NCI-H526 treated with DMSO at 0.1 percent for 48 hours (cell line): ENCODE measurements around the gene ZFP42.
"Not testable (repeated sequence)": the region's sequence is repeated elsewhere in the genome, so short reads cannot be mapped to it uniquely, and the experiment has no call there.

Experiments used
- DNase-seq: peaks from one replicate; lab custom pipeline; 2025; lab: John Stamatoyannopoulos, UW

The ZFP42 gene

GRCh38 chr4:187995322-187996207 is at the start of gene ZFP42:
Gene ZFP42, plus strand, starts transcription at chr4:187995771. Its CDS starts 7,037 bp downstream, at chr4:188002808.
- DNase-seq: no peak

DNA sequence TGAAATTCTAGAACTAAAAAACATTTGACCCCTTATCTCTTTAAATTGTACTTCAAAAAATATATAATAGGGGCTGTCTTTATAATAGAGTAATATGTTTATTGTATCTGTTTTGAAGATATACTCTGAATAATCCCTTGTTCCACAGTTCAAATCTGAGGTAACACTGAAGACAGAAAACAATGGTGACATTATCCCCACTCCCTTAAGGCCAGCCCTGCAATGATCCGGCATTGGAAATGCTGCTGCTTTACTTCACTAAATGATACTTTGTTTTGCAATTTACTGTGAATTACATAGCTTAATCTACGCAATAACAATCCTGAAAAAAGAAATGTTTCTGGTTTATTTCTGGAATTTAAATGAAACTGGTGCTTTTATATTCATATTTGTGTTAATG is 34.4 kb upstream of the ZFP42 start:
- no peak for DNase-seq

DNA sequence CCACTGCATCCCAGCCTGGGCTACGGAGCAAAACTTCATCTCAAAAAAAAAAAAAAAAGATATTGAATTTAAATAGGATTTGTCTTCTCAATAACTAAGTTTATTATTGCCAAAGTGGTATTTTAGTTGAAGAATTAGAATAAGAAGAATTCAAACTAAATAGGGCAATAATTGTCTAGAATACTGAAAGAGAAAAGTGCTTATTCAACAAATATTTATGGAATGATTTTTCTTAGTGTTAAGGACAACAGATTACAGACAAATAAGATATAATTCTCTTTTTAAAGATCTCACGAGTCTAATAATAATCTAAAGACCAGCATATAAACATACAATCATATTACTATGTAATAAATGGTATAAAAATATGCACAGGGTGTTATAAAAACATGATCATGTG is 33.6 kb upstream of the ZFP42 start:
- no peak for DNase-seq

GRCh38 chr4:187962926-187963325 is 32.6 kb upstream of the ZFP42 start:
- no peak for DNase-seq

GRCh38 chr4:187965726-187966125 is 29.8 kb upstream of the ZFP42 start:
- DNase-seq: no peak

- DNase-seq: no peak
These were observed 23.4 kb upstream of the ZFP42 start for GRCh38 chr4:187972135-187972534.

- no peak for DNase-seq
These were observed 11.8 kb upstream of the ZFP42 start for GRCh38 chr4:187983746-187984145.

- DNase-seq: no peak
These were observed 2.6 kb upstream of the ZFP42 start for GRCh38 chr4:187992971-187993370.

DNA sequence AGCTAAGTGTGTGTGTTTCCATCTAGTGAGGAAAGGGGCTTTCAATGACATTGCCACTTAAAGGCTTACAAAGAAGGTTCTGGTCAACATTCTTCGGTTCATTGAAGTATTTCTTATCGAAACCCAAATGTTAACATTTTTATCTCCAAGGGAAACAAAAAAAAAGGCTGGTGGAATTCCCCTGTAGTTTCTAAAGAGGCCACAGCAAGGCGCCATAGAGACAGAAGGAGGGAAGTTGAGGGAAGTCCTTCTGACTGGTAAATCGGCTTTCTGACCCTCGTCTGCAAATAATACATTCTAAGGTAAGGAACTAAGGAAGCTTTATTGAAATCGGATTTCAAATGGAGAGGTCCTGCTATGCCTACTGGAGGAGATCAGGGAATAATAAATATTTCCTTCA is 1.7 kb upstream of the ZFP42 start:
- no peak for DNase-seq

- no peak for DNase-seq
These were observed 1.1 kb downstream of the ZFP42 start for GRCh38 chr4:187996502-187997177.

DNA sequence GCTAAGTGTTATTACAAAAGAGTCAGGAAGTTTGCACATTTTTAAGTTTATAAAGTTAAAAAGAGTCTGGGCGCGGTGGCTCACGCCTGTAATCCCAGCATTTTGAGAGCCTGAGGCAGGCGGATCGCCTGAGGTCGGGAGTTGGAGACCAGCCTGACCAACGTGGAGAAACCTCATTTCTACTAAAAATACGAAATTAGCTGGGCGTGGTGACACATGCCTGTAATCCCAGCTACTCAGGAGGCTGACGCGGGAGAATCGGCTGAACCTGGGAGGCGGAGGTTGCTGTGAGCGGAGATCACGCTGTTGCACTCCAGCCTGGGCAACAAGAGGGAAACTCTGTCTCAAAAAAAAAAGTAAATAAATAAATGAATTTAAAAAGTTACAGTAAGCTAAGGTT is 2.4 kb downstream of the ZFP42 start:
- not testable (repeated sequence) for DNase-seq

GRCh38 chr4:187999406-187999932 is 3.9 kb downstream of the ZFP42 start:
- no peak for DNase-seq

DNA sequence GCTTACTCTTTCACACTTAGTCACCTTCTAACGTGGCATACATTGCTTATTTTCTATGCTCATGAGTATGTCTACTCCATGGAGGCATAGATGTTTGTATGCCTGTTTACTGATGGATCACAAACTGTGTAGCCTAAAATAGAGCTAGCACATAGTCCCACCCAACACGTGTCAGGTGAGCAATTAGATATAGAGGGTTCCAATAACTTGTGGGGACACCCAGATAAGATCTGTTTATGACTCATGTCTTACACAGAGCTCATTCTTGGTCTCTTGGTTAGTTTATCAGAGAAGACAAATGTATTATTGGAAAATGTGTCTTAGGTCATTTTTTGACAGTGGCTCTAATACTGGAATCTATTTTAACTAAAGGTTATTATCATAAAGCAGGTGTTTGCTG is 6.8 kb downstream of the ZFP42 start:
- no peak for DNase-seq

DNA sequence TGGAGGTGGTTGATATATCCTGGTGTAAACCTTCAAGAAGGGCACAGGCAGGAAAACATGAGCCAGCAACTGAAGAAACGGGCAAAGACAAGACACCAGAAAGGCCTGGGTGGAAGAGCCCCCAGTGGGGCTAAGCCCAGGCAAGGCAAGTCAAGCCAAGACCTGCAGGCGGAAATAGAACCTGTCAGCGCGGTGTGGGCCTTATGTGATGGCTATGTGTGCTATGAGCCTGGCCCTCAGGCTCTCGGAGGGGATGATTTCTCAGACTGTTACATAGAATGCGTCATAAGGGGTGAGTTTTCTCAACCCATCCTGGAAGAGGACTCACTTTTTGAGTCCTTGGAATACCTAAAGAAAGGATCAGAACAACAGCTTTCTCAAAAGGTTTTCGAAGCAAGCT is 7.2 kb downstream of the ZFP42 start:
- DNase-seq: no peak

GRCh38 chr4:188005561-188005960 is 10.0 kb downstream of the ZFP42 start:
- no peak for DNase-seq

DNA sequence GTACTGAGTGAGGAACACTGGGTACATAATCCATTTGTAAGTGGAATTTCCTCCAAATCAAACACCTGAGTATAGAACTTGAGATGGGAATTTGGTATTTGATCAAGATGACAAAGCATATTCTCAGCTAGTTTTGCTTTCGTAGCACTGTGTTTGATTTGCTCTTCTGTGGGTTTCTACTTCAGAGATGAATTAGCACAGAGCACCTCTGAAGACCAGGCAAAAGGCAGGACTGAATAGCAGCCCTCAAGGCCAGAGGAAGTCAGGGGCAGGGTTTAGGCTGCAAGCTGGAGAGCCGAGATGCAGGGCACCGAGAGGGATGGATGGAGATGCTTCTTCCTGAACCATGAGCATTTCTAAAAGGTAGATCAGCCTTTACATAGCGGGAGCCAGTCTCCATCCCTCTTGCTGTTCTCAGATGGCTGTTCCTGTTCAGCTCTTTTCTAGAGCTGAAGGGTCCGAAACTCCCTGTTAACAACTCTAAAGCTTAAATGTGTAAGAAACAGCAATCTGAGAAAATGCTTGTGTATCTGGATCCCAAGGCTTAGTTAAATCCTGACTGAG is 10.8 kb downstream of the ZFP42 start:
- no peak for DNase-seq

DNA sequence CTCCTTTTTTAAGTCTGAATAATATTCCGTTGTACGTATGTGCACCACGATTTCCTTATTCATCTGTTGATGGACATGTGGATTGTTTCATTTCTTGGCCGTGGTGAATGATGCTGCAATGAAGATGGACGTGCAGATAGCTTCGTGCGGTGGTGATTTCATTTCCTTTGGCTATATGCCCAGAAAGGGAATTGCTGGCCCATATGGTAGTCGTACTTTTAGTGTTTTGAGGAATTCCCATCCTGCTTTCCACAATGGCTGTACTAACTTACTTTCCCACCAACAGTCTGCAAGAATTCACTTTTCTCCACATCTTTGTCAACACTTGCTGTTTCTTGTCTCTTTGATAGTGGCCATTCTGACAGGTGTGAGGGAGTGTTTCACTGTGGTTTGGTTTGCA is 12.8 kb downstream of the ZFP42 start:
- DNase-seq: no peak

DNA sequence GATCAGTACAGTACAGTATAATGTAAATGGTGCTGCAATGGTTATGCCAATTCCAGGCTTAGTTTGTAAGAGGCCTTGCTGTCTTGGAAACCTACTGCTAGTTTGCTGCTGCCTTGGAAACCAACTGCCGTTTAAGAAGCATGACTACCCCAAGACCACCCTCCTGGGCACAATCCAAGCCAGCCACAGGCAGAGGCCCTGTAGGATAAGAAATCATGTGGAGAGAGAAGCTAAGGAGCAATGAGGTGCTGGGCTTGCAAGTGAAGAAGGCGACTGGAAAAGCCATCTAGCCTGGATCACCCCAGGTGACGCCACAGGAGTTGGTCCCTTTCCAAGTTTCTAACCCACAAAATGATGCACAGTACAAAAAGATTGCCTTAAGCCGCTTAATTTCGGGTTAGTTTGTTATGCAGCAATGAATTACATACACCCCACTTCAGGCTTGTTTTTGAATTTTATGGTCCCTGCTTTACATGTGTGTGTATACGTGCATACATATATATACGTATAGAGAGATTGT is 16.9 kb downstream of the ZFP42 start:
- no peak for DNase-seq

DNA sequence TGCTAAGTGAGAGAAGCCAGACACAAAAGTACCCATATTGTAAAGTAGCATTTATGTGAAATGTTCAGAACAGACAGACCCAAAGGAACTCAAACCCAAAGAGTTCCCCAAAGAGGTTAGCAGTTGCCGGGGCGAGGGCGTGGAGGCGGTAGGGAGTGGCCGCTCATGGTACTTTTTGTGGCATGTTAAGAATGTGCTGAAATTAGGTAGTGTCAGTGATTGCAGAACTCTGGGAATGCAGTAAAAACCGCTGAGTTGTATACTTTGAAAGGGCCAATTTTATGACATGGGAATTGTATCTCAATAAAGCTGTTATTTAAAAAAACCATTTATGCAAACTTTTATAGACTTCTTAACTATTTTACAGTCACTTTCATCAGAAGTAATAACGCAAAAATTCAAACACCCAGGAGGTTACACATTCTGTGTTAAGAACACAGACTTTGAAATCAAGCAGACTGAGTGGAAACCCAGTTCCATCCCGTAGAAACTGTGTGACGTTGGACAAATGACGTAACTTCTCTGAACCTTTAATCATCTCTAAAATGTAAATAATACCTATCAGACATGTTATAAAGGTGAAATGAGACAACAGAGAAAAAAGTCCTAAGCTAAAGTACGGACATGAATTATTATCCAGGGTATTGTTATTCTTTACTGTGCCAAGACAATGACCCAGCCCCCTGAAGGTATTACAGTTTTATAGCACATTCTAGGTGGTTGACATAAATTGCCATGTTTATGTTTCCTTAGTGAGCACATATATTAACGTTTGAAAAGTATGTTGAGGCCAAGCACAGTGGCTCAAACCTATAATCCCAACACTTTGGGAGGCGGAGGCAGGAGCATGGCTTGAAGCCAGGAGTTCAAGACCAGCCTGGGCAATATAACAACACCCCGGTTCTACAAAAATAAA is 19.7 kb downstream of the ZFP42 start:
- DNase-seq: no peak

DNA sequence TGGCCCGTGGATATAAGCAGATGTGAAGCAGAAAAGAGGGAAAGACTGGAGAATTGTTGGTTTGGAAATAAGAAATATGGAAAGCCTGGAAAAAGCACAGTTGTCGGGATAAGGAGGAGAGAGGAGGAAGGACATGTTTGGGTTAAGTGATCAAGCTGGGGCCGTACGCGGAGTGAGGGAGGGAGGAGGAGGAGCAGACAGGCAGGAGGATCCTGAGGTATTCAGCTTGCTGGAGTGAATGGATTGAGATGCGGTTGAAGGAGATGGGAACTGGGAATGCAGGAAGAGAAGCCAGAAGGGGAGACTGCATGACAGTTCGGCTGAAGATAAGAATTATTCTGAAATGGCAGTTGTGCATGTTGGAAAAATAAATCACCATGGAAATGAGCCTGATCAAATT is 21.2 kb downstream of the ZFP42 start:
- peak; percentile 72 for DNase-seq

GRCh38 chr4:188018262-188018661 is 22.7 kb downstream of the ZFP42 start:
- DNase-seq: no peak
